GM21576 (cell line): ENCODE measurements around the gene TEX13D.

ENCODE experiments used
- ATAC-seq: cut with Tn5 transposase; IDR thresholded peaks from one replicate; pipeline ENCODE4 v1.9.1; 2021; ENCODE audit warnings: mild to moderate bottlenecking, moderate library complexity; ENCODE audit not compliant: unreplicated experiment

Gene TEX13D

GRCh38 chrX:124347242-124347641 lies 14.8 kb downstream of the TEX13D start:
- no peak for ATAC-seq

GRCh38 chrX:124348182-124348581 lies 15.7 kb downstream of the TEX13D start:
- ATAC-seq: no peak

- ATAC-seq: no peak
These were observed 16.5 kb downstream of the TEX13D start for GRCh38 chrX:124348885-124349453.

GRCh38 chrX:124354648-124355047 lies 22.2 kb downstream of the TEX13D start:
- no peak for ATAC-seq

GRCh38 chrX:124358800-124359383 lies 26.4 kb downstream of the TEX13D start:
- ATAC-seq: no peak

GRCh38 chrX:124362072-124362471 lies 29.6 kb downstream of the TEX13D start:
- no peak for ATAC-seq

- ATAC-seq: no peak
These were observed 30.3 kb downstream of the TEX13D start for GRCh38 chrX:124362761-124363160.

GRCh38 chrX:124369722-124370121 lies 37.3 kb downstream of the TEX13D start:
- ATAC-seq: no peak

- no peak for ATAC-seq
These were observed 40.9 kb downstream of the TEX13D start for GRCh38 chrX:124373348-124373747.

- no peak for ATAC-seq
These were observed 46.2 kb downstream of the TEX13D start for GRCh38 chrX:124378643-124379042.

- no peak for ATAC-seq
These were observed 50.9 kb downstream of the TEX13D start for GRCh38 chrX:124383354-124383753.

GRCh38 chrX:124386401-124386800 lies 53.9 kb downstream of the TEX13D start:
- ATAC-seq: no peak
